HG03135 (cell line): ENCODE data around the gene ZMYND11.
A peak's percentile ranks its signal among the peaks of the same experiment; 100 is the strongest.

ENCODE experiments used
- ATAC-seq: cut with Tn5 transposase; IDR thresholded peaks from one replicate; pipeline ENCODE4 v1.9.1; 2021; ENCODE audit warnings: mild to moderate bottlenecking, moderate library complexity; ENCODE audit not compliant: unreplicated experiment

The ZMYND11 gene

DNA sequence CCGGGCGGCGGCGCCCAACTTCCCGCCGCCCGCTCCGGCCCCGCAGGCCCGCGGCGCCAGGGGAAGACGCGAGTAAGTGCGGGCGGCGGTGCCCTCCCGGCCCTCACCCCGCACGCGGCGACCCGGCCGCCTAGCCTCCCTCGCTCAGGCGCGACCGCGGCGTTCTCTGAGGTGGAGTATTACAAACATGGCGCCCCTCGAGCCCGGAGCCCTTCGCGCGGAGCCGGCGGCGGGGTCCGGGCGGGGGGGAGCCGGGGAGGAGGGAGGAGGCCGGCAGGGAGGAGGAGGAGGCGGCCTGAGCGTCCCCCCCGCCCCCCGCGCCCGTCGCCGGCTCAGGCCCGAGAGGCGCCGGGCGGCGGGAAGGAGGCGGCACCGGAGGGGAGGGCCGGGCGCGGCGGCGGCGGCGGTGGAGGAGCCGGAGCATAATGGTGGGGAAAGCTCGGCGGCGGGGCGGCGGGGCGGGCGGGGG lies at the start of gene ZMYND11:
TSS of gene ZMYND11 (plus strand) at position 324 of the 469 bp plus-strand sequence. CDS start 44,558 bp downstream, outside the sequence.
- peak; percentile 43 for ATAC-seq

DNA sequence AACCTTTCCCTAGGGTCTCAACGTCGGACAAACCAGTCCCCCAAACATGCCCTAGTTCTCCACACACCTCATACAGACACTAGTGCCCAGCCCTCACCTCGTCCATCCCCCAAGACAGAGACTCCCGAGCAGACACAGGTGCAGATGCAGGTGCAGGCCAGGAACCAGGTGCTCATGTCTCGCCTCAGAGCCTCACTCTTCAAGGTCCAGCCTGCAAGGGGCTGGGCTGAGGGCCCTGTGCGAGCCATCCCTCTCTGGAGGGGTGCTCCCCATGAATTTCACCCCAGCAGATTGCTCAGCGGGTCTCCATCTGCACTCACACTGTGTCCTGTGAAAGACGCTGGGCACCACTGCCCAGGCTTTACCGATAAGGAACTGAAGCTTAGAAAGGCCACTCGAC lies 49.2 kb upstream of the ZMYND11 start:
- no peak for ATAC-seq

- no peak for ATAC-seq
Measured at GRCh38 chr10:87177-88080, 47.8 kb upstream of the ZMYND11 start.

DNA sequence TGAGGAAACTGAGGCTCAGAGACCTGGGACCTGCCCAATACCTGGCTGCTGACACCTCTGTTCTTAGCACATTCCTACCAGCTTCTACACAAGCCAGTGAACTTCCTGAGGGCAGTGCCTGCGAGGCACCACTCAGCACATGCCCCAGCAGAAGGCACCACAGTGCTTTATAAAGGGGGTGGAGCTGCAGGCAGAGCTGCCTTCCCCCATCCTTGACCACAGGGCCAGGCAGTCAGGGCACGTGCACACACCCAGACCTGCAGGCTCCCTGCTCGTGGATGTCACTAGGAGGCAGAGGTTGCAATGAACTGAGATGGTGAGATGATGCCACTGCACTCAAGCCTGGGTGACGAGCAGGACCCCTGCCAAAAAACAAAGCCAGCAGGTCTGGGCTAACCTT lies 47.0 kb upstream of the ZMYND11 start:
- no peak for ATAC-seq

GRCh38 chr10:89248-89647 lies 46.0 kb upstream of the ZMYND11 start:
- no peak for ATAC-seq

- no peak for ATAC-seq
Measured at GRCh38 chr10:90161-90560, 45.1 kb upstream of the ZMYND11 start.

GRCh38 chr10:91313-91712 lies 43.9 kb upstream of the ZMYND11 start:
- no peak for ATAC-seq

DNA sequence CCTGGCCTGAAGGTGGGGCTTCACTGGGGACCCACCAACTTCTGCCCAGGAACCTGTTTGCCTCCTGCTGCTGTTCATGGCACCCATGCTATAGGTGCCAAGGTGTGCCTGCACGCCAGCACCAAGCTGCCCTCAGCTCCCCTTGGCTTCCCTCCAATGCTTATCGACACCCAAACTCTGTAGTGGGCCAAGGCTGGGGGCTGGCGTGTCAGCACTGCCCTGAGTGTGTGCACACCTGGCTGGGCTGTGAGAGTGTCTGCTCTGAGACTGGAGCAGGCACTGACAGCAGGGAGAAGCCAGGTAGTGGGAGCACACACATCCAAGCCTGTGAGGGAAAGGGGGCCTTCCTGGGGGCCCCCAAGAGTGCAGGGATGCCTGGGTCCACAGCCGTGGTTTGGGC lies 43.1 kb upstream of the ZMYND11 start:
- no peak for ATAC-seq

DNA sequence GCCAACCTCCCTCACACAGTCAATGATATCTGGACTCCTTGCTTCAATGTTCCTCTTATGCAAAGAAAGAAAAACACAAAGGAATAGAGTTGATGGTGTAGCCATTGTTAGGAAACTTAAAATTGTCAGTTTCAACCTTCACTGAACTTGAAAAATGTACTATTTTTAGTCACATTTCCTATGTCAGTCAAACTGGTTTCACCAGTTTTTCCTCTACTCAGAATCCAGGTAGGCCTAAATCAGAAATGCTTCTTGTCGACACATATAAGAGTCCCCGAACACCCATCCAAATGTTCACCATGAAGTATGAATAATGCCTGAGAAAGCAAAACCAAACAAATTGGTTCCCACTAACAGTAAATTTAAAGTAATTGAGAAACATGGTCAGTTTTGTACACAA lies 42.4 kb upstream of the ZMYND11 start:
- ATAC-seq, result no peak

- ATAC-seq, result no peak
Measured at GRCh38 chr10:94613-95012, 40.6 kb upstream of the ZMYND11 start.

GRCh38 chr10:95356-96115 lies 39.7 kb upstream of the ZMYND11 start:
- ATAC-seq, result no peak

- ATAC-seq, result no peak
Measured at GRCh38 chr10:96466-96865, 38.8 kb upstream of the ZMYND11 start.

GRCh38 chr10:104416-104815 lies 30.8 kb upstream of the ZMYND11 start:
- ATAC-seq, result no peak

GRCh38 chr10:104862-105565 lies 30.2 kb upstream of the ZMYND11 start:
- no peak for ATAC-seq

- ATAC-seq, result no peak
Measured at GRCh38 chr10:105806-106205, 29.4 kb upstream of the ZMYND11 start.

DNA sequence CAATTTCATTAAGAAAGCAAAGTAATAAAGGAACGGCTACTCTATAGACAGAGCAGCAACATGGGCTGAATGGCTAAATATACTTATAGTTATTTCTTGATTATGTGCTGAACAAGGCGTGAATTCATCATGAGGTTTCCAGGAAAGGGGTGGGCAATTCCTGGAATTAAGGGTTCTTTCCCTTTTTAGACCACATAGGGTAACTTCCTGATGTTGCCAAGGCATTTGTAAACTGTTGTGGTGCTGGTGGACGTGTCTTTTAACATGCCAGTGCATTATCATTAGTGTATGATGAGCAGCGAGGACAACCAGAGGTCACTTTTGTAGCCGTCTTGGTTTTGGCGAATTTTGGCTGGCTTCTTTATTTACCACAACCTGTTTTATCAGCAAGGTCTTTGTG lies 28.5 kb upstream of the ZMYND11 start:
- no peak for ATAC-seq

GRCh38 chr10:112246-112645 lies 23.0 kb upstream of the ZMYND11 start:
- ATAC-seq, result no peak

GRCh38 chr10:124874-125273 lies 10.4 kb upstream of the ZMYND11 start:
- ATAC-seq, result no peak

DNA sequence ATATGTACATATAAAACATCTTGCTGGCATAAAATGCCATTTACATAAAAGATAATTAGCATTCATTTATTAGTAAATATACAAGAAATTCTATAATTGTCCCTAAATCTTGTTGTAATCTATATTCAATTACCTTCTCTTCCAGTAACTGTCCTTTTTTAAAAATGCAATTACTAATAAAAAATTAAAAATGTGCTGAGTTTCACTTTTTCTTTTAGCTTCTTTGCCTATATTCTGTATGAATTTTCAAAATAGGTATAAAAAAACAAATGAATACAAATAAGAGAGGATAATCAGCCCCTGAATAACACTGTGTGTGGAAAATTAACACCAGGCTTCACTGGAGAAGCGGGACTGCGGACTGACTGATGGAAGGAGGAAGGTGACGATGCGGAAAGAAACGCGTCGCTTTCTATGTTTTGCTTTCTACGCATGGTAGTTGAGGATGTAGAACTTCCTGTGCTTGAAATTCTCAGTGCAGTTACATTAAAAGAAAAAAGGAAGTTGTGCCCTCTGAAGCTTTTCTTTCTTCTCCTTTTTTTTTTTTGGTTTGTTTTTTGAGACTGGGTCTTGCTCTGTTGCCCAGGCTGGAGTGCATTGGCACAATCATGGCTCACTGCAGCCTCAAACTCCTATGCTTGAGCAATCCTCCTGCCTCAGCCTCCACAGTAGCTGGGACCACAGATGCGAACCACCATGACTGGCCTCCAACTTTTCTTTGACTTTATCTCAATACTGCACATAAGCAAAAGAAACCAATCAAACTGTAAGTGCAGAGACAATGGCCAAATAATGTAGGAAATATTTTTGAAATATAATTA lies 7.4 kb upstream of the ZMYND11 start:
- ATAC-seq, result peak; percentile 87

DNA sequence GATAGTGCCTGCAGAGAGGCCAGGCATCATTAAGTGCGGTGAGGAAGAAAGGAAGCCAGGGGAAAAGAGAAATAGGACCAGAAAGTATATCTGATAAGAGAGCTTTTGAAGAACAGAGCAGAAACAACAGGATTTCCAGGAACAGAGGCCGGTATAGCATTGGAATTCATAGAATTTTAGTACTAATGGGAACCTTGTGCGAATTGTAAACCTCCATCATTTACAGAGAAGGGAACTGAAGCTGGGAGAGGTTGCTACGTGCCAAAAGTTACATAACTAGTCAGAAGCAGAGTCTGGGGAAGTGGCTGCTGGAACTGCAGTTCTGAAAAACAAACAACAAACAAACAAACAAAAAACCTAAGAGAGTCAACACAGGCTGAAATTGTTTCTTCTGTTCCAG lies 5.4 kb upstream of the ZMYND11 start:
- ATAC-seq, result no peak
